ENCODE measurements around the gene SACS.

The SACS gene

GRCh38 chr13:23433171-23434153 is at the start of gene SACS:
SACS (minus strand) TSS chr13:23433702; CDS start chr13:23411239, 22,463 bp downstream.
- no peak for DNase-seq (ENCODE audit: low spot score)

- no peak for DNase-seq (ENCODE audit: low spot score)
Measured at GRCh38 chr13:23480324-23480723, 46.8 kb upstream of the SACS start.

- no peak for DNase-seq (ENCODE audit: low spot score)
Measured at GRCh38 chr13:23477101-23477500, 43.6 kb upstream of the SACS start.

- no peak for DNase-seq (ENCODE audit: low spot score)
Measured at GRCh38 chr13:23473221-23473620, 39.7 kb upstream of the SACS start.

GRCh38 chr13:23472189-23472588 is 38.7 kb upstream of the SACS start:
- DNase-seq (ENCODE audit: low spot score) = no peak

- no peak for DNase-seq (ENCODE audit: low spot score)
Measured at GRCh38 chr13:23470790-23471614, 37.5 kb upstream of the SACS start.

- DNase-seq (ENCODE audit: low spot score) = no peak
Measured at GRCh38 chr13:23469951-23470421, 36.5 kb upstream of the SACS start.

GRCh38 chr13:23468811-23469210 is 35.3 kb upstream of the SACS start:
- no peak for DNase-seq (ENCODE audit: low spot score)

- DNase-seq (ENCODE audit: low spot score) = no peak
Measured at GRCh38 chr13:23467932-23468278, 34.4 kb upstream of the SACS start.

GRCh38 chr13:23467048-23467931 is 33.8 kb upstream of the SACS start:
- no peak for DNase-seq (ENCODE audit: low spot score)

- peak; percentile 87 for DNase-seq (ENCODE audit: low spot score)
Measured at GRCh38 chr13:23466144-23467002, 32.9 kb upstream of the SACS start.

GRCh38 chr13:23463661-23464060 is 30.2 kb upstream of the SACS start:
- no peak for DNase-seq (ENCODE audit: low spot score)

- no peak for DNase-seq (ENCODE audit: low spot score)
Measured at GRCh38 chr13:23462815-23463559, 29.5 kb upstream of the SACS start.

- no peak for DNase-seq (ENCODE audit: low spot score)
Measured at GRCh38 chr13:23461544-23461943, 28.0 kb upstream of the SACS start.

- DNase-seq (ENCODE audit: low spot score) = no peak
Measured at GRCh38 chr13:23460921-23461320, 27.4 kb upstream of the SACS start.

GRCh38 chr13:23460309-23460708 is 26.8 kb upstream of the SACS start:
- DNase-seq (ENCODE audit: low spot score) = no peak

GRCh38 chr13:23458989-23459388 is 25.5 kb upstream of the SACS start:
- no peak for DNase-seq (ENCODE audit: low spot score)

GRCh38 chr13:23456437-23457210 is 23.1 kb upstream of the SACS start:
- no peak for DNase-seq (ENCODE audit: low spot score)
